ENCODE results near the gene RSBN1. TPM values are rescaled to one million over a fixed set of nuclear protein-coding genes. Genes with fewer than 3 reads are reported as not detected.

RSBN1 gene
- total RNA-seq = 12.1 and 13.4 TPM in 2 replicates

DNA sequence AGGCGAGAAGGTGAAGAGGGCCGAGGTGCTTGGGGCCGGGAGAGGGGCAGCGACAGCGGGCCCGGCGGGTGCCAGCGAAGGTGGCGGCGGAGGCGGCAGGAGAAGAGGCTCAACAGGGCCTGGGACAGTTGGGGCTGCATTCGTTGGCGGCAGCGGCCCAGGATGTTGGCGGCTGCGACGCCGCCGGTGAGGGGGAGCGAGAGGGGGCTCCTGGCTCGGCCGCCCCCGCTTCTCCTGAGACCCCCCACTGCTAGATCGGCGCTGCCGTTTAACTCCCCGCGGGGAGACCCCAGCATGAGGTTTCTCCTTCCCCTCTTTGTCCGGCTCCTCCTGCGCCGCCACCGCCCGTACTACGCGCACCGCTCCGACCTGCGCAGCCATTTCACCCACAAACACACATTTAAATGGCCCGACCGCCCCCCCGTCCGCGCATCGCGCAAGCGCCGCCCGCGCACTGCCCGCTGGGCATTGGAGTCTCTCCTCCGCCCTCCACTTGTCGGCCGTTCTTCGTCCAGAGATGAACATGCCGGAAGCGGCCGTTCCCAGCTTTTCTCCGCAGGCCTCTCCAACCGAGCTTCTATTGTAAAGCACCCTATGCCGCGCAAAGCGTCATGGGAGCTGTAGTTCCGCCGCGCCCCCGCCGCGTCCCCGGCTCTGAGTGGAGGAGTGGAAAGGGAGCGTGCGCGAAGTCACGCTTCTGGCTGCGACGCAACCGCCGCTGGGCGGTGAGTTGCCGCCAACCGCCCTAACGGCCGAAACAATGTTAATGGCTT, at the start of gene RSBN1:
TSS of gene RSBN1 (minus strand) at position 589 of the 773 bp plus-strand sequence. CDS start at position 525, 64 bp downstream.

DNA sequence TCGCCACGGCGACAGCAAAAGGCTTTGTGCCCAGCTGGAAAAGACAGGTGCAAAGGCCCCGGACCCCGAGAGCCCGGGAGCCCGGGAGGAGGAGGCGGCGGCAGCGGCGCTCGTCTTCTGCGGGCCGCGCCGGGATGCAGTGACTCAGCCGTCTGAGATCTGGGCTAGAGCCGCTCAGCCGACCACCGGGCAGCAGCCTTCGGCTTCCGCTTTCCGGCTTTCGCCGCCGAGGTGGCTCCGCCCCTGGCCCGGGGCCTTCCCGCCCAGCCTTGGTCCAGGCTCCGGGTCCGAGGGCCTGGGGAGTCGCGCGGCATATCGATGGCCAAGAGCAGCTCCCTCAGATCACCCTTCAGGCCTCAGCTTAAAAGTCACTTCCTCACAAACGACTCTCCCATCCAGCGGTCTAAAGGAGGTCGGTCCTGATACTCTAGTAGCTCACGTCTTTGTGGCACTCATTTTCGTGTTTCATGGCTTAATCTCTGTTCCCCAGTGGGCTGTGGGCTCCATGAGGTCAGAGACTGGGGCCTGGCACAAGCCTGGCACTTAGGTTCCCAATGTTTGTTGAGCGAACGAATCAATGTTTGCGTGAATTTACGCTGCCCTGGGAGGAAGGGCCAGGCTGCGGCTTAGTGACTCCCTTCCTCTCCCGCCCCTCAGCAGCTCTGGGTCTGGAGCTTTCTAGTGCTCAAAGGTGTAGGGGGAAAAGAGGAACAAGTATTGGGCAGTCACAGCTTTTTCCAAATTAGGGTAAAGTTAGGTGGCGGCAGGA, 52.8 kb downstream of the RSBN1 start, which contains the start of gene PHTF1:
TSS of gene PHTF1 (minus strand) at position 154 of the 769 bp plus-strand sequence. CDS start 783 bp downstream, outside the sequence.

Other genes starting within 250 kb of the RSBN1 start
- 38.1 and 38.9 TPM in 2 replicates for gene PHTF1, start 53.0 kb downstream of the RSBN1 start, total RNA-seq
- 2.1 and 3.1 TPM in 2 replicates for gene PTPN22, start 59.2 kb upstream of the RSBN1 start, total RNA-seq
- under 0.01 TPM in 2 replicates for gene BCL2L15, start 75.1 kb upstream of the RSBN1 start, total RNA-seq
- gene AP4B1, start 92.3 kb upstream of the RSBN1 start, total RNA-seq = 21.7 and 27.0 TPM in 2 replicates
- gene DCLRE1B, start 92.8 kb upstream of the RSBN1 start, total RNA-seq = 1.4 and 3.6 TPM in 2 replicates
- gene HIPK1, start 116.8 kb upstream of the RSBN1 start, total RNA-seq = 24.0 and 29.1 TPM in 2 replicates
- 7.5 and 26.2 TPM in 2 replicates for gene OLFML3, start 167.0 kb upstream of the RSBN1 start, total RNA-seq